GM21529 (cell line): ENCODE data around the gene CADM1.

Experiments used
- ATAC-seq: cut with Tn5 transposase; IDR thresholded peaks from one replicate; pipeline ENCODE4 v1.9.1; 2021; ENCODE audit not compliant: unreplicated experiment

Gene CADM1

GRCh38 chr11:115518983-115519628 lies 14.9 kb upstream of the CADM1 start:
- ATAC-seq, result no peak

DNA sequence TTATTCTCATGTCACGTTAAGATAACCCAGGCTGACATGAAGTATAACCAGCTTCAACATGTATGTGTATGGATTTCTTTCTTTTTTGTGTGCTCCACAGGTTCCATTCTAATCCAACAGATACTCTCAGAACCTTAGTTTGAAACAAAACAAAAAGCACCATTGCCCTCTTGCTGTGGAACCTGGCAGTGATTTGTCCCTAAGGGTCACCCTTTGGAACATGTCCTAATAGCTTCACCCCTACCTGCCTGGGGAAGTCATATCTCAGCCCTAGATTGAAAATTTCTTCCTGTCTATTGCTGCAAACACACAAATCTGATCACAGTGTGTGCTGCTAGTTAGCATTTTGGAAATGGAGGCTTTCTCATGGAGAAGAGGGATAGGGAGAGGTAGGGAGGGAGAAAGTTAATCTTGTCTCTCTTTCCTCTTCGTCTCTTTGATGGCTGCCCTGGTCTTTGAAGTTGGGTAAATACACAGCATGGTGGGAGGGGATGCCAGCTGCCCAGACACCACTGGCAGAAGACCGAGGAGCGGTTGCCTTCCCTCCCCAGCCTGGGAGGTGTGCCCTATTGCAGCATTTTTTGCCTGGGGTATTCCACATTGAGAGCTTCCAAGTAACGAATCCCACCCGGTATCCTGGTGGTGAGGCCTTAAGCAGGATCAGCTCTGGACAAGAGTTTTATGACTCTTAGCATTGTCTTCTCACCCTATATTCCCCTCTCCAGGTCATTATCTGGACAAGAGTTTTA lies 11.6 kb upstream of the CADM1 start:
- no peak for ATAC-seq

GRCh38 chr11:115506954-115507675 lies 2.9 kb upstream of the CADM1 start:
- ATAC-seq, result no peak

DNA sequence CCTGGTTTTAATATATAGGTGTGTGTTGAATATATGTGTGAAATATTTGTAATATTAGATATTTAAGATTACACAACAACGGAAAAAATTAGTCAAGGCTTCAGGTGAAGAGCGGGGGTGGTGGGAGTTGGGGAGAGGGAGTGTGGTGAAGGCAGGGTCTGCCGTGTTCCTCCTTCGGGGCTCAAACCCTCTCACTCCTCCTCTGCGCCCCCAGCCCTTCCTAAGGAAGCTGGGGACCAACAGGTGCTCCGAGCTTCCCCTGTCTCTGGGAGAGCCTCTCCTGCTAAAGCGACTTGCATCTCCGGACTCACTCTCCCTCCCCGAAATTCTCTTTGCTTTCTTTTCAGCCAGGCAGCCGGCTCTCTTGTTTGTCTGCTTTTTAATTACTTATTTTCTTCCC lies 960 bp upstream of the CADM1 start:
- no peak for ATAC-seq

DNA sequence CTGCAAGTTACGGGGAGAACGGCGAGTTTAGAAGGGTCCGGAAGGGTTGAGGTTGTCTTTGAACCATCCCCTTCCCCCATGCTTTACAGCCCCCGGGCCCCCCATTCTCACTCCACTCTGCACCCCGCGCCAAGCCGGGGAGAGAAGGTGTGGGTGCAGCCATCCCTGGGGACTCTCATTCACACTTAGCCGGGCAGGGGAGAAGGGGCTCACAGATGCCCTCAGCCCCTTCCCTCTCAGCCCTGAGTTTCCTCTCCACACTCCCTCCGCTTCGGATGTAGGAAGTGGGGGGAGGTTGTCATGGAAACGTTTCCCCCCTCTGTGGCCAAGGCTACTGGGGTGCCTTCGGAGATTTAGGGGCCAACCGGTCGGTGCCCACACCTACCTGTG lies 334 bp downstream of the CADM1 start:
- no peak for ATAC-seq

- ATAC-seq, result no peak
These were observed 931 bp downstream of the CADM1 start for GRCh38 chr11:115503083-115503885.

DNA sequence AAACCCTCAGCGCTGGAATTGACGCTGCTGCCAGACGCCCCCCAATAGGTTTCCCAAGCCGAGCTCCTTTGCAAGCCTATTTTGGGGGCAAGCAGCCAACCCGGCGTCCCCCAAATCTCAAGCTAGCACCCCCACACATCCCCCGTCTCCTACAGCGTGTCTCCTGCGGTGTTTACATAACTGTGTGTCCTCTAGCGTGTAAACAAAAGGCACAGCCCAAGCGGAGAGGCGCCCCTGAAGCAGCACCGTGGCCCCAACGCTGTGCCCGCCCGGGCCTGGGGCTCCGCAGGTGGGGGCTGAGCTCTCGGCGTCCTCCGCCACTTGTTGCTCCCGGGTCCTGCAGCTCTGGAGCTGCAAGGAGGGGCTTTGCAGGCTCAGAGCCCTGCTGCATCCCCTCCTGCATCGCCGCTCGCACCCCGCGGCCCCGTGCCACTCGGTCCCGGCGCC lies 1.6 kb downstream of the CADM1 start:
- ATAC-seq, result no peak

GRCh38 chr11:115501893-115502589 lies 2.2 kb downstream of the CADM1 start:
- no peak for ATAC-seq

DNA sequence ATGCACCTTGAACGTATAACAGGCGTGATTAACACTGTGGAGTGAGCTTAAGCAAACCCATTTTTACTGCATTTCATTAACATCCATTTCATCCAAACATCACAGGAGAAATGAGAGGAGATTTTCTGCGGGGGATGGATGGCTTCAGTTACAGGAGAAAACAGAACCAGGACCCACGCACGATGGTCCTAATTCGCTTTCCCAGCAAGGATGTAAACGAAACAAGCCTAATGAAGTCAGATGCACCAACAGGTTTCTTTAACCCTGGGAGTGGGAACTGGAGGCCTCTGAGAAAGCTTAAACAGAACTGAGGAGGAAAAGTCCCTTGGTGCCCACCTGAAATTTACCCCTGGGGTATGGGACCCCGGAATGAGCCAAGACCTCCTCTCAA lies 2.7 kb downstream of the CADM1 start:
- ATAC-seq, result no peak

DNA sequence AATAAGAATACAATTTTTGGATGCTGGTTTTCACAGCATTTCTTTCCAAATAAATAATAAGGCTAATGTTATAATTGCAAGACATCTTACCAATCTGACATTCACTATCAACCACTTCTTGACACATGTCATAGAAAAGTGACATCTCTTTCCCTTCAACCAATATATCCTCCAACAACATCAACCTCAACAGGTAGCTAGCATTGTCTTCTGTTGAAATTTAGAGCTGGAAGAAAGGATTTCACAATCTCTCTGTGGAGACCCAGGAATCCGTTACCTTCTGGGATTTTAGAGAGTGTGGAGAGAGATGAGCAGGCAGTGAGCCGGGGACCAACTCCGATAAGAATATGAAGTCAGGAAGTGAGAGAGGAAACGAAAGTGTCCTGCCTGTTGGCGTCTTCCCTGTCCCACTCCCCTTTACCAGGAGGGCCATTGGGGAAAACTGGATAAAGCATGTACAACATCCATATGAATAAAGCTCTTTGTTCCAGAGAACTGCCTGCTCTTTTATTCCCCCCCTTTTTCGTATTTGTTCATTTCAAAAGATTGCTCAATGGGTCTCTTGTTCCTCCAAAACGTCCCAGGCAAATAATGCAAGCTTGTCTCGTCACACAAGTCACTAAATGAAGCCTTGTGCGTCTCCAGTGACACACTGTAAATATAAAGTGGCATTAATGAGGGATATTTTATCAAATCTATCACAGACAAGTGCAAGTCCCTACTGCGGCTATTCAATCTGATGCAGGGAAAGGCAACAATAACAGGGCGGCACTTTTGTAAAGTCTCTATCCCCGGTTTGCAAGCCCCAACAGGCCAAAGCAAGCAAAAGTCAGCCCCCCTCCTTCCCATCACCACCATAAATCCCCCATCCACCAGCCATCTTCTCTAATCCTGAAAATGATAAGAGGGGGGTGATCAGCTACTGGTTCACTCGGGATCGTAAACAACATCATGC lies 3.4 kb downstream of the CADM1 start:
- ATAC-seq, result no peak

GRCh38 chr11:115499891-115500290 lies 4.3 kb downstream of the CADM1 start:
- no peak for ATAC-seq

DNA sequence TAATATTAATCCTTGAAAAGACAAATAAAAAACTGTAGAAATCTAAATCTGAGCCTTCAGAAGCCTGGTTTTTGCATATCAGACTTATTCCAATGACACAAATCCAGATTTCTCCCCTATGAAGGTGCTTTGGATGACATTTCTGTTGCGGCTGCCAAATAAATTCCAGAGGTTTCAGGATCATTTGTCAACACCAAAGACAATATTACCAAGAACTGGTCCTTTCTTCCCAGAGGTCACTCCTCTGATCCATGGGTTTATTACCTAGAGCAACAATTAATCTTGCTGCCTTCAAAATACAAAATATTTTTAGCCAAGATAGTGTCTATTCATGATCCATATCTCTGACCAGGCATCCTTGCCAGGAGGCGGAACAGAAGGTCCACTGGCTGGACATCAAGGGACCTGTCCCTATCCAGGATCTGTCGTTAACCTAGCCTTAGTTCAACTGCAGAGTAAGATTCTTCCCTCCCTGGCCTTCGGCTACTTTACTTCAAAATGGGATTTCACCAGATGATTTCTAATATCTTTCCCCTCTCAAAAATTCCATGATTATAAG lies 4.9 kb downstream of the CADM1 start:
- ATAC-seq, result no peak

DNA sequence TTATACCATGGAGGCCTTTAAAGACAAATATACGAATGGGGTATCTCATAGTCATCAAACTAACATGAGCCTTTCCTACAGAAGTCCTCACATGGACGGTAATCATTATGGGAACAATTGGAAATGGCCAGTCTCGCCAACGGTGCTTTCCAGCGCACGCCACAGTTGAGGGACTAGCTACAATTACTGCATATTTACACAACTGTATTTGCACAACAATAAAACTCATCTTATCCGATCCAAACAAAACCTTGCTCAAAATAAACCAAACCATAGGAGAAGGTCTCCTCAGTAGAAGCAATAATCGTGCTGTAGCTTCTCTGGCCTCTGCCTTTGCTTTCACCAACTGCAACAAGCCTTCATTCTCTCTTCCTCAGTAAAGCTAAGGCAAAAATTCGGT lies 5.9 kb downstream of the CADM1 start:
- no peak for ATAC-seq

- no peak for ATAC-seq
These were observed 6.9 kb downstream of the CADM1 start for GRCh38 chr11:115497303-115497702.

DNA sequence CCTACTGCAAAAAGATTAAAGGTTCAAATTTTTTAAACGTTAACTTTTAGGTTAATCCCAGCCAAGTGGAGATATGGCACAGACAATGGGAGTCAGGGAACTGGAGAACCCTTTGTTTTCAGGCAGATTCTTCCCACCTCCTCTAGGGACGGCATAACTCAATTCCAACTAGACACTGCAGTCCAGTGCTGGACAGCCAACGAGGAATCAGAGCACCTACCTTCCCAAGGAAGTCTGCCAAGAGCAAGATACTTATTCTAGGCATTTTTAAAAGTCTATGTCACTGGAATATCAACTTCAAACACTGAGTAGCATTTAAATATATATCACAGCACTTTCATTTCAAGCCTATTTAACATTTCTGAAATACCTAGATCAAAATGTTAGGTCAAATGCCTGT lies 7.3 kb downstream of the CADM1 start:
- ATAC-seq, result no peak

DNA sequence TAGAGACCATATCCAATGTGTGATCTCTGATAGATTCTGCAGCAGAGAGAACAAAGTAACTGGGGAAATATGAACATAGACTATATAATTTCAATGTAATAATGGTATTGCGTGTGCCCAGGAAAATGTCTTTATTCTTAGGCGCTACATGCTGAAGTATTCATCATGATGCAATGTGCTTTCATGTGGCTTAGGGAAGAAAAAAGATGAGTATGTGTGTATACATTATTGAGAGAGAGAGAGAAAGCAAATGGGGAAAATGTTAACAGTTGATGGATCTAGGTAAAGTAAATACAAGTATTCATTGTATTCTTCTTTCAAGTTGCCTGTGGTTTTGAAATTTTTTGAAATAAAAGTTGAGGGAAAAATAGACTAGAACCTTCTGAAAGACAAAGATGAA lies 10.3 kb downstream of the CADM1 start:
- ATAC-seq, result no peak

- ATAC-seq, result no peak
These were observed 10.7 kb downstream of the CADM1 start for GRCh38 chr11:115493488-115493887.

DNA sequence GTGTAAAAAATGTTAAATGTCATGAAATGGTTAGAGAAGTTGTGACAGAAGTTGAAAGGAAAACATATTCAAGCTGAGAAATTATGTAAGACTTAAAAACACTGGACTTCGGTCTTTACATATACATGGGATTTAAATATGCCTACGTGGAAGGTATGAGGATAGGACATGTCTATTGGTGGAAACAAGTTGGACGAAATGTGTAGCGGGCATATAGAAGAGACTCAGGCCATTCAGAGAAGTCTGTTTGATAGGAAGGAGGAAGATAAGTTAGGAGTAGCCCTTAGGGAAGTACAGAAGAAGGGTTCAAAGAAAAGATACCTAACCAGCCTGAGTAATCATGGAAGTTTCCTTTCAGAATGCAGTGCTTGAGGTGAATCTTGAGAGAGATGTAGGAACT lies 14.7 kb downstream of the CADM1 start:
- ATAC-seq, result no peak

DNA sequence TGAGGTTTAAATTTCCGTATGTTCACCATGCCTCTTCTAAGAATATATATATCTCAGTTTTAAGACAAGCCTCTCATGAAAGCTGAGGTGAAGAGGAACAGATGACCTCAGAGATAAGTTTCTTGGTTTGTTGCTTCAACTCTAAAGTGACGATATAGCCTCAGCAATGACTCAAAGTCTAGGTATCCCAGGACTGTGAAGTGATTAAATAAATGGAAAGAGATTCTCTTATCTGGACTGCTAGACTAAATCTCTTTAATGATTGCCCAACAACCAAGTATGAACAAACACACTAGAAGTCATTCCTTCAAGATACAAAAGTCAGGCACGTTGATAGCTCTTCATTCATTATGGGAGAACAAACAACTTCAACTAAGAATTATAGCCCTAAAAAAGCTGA lies 15.3 kb downstream of the CADM1 start:
- ATAC-seq, result no peak
